HUDEP-2 (cell line): Measurements from ENCODE around the gene ST3GAL2.
A peak's percentile ranks its signal among the peaks of the same experiment; 100 is the strongest.
"Not testable (repeated sequence)": the region's sequence is repeated elsewhere in the genome, so short reads cannot be mapped to it uniquely, and the experiment has no call there.

ENCODE experiments used
- DNase-seq, 76 experiments: peaks; one replicate each; lab custom pipeline; 2025; ENCODE audit not compliant: unreplicated experiment in 76 of 76; lab: John Stamatoyannopoulos, UW

ST3GAL2 gene

DNA sequence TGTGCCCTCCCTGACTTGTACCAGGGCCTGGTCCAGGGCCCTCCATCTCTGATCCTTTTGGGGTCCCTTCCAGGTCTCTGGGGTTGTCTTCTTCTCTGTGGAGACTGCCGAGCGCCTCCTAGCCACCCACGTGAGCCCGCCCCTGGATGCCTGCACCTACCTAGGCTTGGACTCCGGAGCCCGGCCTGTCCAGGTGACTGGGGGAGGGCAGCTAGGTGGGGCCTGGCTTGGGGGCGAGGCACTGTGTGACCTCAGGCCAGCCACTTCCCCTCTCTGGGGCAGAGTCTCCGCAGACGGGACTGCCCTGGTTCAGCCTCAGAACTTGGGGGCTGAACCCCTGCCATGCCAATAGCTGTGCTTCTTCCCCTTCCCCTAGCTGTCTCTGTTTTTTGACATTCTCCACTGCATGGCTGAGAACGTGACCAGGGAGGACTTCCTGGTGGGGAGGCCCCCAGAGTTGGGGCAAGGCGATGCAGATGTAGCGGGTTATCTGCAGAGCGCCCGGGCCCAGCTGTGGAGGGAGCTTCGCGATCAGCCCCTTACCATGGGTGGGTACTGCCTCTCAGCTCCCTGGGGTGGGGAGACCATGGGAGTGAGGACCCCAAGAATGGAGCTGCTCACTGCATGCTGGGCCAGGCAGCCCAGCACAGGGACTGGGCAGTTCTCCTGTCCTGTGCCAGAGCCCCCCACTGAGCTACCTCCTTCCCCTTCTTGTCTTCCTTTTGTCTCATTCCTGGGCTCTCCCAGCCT, 30.1 kb upstream of the ST3GAL2 start:
- DNase-seq = no peak

DNA sequence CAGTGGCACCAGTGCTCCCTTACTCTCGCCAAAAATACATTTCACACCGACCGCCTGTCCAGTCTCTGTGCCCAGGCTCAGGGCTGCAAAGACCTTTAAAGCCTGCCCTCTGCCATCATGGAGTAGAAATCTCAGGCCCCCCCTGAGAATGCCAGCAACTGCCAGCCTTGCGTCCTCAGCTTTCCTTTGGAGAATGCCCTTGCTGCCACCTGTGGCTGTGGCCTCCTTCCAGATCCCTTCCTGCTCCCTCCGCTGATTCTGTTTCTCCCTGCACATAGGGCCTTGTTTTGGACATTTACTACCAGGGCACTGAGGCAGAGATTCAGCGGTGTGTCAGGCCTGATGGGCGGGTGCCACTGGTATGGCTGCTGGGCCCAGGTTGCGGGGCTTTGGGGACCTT, 28.7 kb upstream of the ST3GAL2 start:
- DNase-seq = no peak

DNA sequence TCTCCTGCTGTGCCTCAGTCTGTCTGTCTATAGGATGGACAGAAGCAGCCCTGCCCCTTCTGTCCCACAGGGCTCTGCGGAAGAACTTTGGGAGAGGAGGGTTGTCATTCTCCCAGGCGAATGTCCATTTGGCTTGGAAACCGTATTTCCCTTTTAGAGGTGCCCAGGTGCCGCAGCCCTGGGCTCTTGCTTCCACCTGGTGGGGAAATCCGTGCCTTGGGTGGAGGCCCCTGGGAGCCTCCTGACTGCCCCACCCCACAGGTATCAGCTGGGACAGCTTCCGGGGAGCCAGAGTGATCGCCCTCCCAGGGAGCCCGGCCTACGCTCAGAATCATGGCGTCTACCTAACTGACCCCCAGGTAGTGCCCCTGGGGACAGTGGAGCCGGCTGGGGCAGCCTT, 28.2 kb upstream of the ST3GAL2 start:
- DNase-seq = no peak

DNA sequence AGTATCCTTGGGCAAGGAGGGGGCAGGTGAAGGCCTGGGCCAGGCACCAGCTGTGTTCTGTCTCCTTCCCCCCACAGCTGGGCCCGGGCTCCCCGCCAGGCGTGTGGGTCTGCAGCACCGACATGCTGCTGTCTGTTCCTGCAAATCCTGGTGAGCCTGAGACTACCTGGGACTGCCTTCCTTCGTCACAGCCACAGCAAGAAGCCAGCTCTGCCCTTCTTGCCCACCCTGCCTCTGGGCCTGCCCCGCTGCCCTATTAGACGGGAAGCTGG, 27.8 kb upstream of the ST3GAL2 start:
- DNase-seq = no peak

DNA sequence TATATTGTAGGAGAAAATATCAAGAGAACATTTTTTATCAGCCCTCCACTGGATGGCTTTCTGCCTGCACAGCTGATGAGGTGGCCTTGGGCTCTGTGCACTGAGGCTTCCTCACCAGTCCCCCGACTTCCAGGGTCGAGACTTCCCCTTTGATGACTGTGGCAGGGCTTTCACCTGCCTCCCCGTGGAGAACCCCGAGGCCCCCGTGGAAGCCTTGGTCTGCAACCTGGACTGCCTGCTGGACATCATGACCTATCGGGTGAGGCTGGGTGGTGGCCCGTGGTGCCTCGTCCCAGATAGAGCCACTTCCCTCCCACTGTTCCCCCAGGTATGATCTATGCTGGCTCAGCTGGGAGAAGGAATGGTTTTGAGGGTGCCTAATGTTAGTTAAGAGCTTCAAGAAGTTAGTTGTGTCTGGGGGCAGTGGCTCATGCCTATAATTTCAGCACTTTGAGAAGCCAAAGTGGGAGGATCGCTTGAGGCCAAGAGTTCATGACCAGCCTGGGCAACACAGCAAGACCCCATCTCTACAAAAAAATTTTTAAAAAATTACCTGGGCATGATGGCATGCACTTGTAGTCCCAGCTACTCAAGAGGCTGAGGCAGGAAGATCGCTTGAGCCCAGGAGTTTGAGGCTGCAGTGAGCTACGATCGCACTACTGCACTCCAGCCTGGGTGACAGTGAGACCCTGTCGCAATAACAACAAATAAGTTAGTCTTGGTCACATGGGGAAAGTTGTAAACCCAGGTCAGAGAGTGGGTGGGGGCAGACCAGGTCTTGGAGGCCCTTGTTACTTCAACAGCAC, 27.3 kb upstream of the ST3GAL2 start:
- DNase-seq = no peak

DNA sequence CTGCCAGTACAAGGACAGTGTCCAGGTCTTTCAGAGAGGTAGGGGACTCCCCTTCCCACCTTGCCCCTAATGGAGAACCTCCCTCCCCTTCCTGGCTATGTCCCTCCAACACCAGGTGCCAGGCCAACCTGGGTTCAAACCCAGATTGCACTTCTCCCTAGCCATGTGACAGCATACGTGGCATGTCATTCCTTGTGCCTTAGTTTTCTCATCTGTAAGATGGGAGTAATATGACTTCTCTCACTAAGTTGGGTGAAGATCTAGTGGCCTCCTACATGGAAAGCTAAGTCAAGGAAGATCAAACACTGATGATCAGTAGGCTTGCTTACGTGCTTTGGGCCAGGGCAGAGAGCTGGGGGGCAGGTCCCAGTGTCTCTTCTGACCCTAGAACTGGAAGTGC, 24.3 kb upstream of the ST3GAL2 start:
- no peak for DNase-seq

DNA sequence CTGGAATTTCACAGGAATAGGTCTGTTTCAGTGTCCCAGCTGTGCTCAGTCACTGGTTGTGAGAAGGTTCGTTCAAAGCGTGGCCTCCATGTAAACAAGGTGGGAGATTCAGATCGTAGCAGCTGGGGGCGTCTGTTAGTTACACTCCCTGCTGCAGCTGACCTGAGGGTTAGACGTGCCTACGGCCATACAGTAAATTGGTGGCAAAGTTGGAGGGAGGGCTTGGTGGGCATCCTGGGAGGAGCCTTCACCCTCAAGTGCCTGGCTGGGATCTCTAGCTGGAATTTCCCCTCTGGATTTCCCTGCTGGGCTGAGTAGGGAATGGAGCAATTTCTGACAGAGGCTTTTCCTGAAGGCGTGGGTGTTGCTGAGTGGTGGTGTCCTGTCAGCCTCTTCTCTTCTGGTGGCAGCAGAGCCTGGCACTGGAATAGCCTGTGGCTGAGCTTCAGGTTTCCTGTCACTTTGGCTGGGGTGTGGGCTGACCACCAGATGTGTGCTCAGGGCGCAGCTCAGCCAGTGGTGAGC, 21.9 kb upstream of the ST3GAL2 start:
- no peak for DNase-seq

DNA sequence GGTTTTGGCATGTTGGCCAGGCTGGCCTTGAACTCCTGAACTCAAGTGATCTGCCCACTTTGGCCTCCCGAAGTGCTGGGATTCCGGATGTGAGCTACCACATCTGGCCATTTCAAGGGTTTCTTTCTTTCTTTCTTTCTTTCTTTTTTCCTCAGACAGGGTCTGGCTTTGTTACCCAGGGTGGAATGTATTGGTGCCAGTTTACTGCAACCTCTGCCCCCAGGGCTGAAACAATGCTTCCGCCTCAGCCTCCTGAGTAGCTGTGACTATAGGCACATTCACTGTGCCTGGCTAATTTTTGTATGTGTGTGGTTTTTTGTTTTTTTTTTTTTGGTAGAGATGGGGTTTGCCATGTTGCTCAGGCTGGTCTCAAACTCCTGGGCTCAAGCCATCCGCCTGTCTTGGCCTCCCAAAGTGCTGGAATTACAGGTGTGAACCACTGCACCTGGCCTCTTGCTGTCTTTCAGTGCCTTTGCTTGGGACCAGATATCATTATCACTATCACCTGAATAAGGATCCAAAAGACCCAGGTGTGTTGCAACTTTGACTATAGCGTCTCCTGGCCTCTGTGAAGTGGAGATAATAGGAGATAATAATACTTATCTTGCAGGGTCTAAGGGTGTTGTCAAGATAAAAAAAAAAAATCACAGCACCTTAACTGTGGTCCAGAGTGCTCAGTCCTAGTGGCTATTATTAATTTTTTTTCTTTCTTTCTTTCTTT, 18.7 kb upstream of the ST3GAL2 start:
- no peak for DNase-seq

DNA sequence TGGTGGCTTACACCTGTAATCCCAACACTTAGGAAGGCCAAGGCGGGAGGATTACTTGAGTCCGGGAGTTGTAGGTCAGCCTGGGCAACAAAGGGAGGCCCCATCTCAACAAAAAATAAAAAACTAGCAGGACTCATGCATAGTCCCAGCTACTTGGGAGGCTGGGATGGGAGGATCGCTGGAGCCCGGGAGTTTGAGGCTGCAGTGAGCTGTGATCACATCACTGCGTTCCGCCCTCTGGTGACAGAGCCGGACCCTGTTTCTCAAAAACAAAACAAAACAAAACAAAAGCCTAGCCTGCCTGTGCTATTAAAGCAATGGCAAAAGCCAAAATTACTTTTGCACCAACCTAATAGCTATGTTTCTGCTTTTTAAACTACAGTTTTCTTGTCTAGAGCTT, 17.0 kb upstream of the ST3GAL2 start:
- DNase-seq = peak in 7 of 76 experiments; percentile 6 to 21 (median 12)

DNA sequence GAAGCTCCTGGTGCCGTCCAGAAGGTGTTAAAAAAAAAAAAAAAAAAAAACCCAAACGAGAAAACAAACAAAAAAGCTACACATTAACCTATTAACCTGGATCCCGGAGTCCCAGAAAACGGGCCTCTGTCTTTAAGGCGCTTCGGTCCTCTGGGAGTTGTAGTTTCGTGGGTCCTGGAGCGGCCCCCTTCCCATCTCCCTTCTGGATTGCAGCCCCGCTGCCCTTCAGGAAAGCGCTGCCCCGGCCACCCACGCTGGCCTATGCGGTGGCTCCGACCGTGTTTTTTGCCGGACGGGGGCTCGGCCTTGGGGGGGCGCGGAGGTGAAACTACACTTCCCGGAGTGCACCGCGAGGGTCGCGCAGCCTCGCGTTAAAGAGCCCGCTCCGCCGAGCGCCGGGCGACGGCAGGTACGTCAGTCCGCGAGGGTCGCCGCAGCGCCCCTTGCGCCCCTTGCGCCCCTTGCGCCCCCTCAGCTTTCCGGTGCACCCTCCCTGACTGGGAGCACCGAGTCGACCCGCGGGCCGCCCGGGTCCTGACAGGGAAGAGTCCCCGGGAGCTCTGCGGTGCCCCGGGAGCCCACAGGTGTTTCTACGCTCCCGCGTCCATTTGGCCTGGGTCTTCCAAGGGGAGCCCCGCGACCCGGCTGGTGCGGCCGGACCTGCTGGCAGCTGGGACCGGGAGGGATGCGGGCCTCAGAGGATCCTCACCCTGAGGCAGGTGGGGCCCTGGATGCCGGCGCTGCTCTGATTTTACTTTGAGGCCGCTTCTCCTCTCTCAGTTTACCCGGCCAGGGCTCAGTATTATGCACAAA, 15.5 kb upstream of the ST3GAL2 start, which contains the start of gene FCSK:
TSS of gene FCSK (plus strand) at position 374 of the 813 bp plus-strand sequence. CDS start 8,596 bp downstream, outside the sequence.
- DNase-seq = peak in 39 of 76 experiments; percentile 17 to 72 (median 44)

DNA sequence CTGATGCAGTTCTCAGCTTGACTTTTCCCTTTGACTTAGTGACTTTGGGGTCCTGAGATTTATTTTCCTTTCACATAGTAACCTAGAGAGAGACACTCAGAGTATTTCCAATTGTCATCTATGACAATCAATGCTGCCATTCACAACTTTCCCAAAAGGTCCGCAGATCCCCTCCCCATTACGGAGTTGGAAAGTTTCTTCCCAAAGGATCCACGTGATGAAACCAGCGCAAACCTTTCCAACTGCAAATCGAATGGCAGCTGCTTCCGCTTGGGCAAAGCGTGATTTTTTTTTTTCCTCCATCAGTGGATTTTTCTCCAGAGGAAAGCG, 15.0 kb upstream of the ST3GAL2 start:
- no peak for DNase-seq

DNA sequence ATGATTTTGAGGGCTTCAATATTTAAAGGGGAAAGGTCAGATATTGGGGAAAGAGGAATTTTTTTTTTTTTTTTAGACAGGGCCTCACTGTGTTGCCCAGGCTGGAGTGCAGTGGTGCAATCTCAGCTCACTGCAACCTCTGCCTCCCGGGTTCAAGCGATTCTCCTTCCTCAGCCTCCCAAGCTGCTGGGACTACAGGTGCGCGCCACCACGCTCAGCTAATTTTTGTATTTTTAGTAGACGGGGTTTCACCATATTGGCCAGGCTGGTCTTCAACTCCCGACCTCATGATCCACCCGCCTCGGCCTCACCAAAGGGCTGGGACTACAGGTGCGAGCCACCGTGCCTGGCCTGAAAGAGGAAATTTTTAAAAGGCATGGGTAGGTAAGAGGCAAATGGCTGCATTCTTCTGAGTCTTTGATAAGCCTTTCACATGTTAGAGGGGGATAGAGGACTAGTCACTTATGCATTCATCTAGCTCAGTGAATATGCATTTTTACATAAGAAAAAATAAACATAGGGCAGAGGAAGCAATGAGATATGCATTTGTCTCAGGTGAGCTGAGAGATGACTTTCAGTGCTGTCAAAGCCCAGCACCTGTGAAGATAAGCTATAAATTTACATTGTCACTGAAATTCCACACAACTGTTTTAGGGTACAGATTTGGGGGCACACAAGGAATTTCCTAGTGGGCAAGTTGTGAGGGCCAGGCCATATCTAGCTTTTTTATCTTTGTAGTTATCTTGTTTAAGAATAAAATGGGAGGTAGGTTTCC, 14.4 kb upstream of the ST3GAL2 start:
- DNase-seq = no peak

DNA sequence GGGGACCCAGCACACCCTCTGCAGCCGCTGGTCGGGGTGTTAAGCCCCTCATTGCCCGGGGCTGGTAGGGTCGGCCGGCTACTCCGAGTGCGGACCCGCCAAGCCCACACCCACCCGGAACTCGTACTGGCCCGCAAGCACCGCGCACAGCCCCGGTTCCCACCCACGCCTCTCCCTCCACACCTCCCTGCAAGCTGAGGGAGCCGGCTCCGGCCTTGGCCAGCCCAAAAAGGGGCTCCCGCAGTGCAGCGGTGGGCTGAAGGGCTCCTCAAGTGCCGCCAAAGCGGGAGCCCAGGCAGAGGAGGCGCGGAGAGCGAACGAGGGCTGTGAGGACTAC, 12.1 kb upstream of the ST3GAL2 start:
- not testable (repeated sequence) for DNase-seq

DNA sequence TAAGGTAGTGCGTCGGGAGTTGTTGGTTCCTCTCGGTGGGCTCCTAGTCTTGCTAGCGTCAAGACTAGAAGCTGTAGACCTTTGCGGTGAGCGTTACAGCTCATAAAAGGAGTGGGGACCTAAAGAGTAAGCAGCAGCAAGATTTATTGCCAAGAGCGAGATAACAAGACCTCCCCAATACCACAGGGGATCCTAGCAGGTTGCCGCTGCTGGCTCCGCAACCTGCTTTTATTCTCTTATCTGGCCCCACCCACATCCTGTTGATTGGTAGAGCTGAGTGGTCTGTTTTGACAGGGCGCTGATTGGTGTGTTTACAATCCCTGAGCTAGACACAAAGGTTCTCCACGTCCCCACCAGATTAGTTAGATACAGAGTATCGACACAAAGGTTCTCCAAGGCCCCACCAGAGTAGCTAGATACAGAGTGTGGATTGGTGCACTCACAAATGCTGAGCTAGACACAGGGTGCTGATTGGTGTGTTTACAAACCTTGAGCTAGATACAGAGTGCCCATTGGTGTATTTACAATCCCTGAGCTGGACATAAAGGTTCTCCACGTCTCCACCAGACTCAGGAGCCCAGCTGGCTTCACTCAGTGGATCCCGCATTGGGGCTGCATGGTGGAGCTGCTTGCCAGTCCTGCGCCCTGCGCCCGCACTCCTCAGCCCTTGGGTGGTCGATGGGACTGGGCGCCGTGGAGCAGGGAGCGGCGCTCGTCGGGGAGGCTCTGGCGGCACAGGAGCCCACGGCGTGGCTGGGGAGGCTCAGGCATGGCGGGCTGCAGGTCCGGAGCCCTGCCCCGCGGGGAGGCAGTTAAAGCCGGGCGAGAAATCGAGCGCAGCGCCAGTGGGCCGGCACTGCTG, 11.5 kb upstream of the ST3GAL2 start:
- DNase-seq = not testable (repeated sequence)

DNA sequence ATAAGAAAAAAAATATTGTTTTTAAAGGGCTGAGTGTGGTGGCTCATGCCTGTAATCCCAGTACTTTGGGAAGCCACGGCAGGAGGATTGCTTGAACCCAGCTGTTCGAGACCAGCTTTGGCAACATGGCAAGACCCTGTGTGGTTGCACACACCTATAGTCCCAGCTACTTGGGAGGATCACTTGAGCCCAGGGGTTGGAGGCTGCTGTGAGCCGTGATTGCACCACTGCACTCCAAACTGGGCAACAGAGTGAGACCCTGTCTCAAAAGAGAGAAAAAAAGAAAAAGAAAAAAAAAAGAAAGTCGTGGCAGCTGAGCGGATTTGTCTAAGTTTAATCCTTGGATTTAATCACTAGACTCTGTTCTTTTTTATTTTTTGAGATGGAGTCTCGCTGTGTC, 9.2 kb upstream of the ST3GAL2 start:
- DNase-seq = no peak

DNA sequence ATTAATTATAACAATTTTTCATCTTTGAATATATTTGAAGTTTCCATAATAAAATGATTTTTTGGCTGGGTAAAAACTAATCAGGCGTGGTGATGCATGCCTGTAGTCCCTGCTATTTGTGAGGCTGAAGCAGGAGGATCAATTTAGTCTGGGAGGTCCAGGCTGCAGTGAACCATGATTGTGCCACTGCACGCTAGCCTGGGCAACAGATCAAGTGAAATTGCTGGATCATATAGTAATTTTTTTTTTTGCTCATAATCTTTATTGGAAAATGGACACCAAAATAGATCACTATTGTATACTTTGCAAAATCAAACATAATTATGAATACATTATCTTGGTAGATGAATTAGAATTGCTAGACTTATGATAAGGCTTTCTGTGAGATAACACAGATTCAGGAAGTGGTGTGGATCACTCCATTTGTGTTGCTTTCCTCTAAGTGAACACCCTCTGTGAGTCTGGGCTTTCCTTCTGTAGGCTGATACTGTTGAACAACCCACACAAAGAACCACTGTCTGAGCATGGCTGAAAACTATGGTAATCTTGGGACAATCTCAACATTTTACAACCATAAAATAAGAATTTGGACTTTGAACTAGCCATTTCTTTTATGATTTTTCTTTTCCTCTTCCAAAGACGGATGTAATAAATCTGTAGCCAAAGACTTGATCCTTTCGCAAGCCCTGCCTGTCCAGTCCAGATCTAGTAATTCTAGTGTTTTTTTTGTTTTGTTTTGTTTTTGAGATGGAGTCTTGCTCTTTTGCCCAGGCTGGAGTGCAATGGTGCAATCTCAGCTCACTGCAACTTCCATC, 5.6 kb upstream of the ST3GAL2 start:
- no peak for DNase-seq

DNA sequence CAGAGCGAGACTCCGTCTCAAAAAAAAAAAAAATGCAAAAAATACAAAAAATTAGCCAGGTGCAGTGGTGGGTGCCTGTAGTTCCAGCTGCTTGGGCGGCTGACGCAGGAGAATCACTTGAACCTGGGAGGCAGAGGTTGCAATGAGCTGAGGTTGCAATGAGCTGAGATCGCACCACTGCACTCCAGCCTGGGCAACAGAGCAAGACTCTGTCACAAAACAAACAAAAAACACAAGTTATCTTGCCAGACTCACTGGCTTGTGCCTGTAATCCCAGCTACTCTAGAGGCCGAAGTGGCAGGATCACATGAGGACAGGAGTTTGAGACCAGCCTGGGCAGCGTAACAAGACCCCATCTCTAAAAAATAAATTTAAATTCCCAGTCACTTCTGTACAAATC, 3.4 kb upstream of the ST3GAL2 start:
- no peak for DNase-seq

DNA sequence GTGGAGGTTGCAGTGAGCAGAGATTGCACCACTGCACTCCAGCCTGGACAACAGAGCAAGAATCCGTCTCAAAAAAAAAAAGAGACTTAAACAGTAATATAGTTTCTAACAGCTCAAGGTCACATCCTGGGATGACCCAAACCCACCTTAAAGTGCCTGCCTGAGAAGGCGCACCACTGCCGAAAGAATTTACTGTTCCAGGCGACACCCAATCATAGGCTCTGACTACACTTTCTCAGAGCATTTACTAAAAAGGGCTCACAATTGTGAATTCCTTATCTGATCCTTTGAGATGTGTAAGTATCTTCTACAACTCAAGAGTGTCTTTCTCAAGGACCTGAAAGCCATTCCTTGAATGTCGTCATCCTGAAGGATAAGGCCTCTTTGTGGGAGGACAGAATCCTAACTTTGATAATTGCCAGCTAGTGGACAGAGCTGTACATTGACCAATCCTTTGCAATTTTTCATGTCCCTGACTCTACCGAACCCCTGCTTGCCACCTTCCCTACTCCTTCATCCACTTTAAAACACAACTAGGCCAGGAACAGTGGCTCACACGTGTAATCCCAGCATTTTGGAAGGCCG, 2.6 kb upstream of the ST3GAL2 start:
- no peak for DNase-seq
